Choroid plexus epithelial cell (primary cell): Measurements from ENCODE around the gene NR1D1.

Experiments used
- DNase-seq: peaks from one replicate; pipeline ENCODE4 v3.0.0-alpha.2; 2010; ENCODE audit warnings: low read depth
- H3K4me3 ChIP-seq: 2 replicates; pipeline ENCODE4 v1.5.1; 2011; ENCODE audit warnings: low read depth, mild to moderate bottlenecking, control low read depth, low read length, moderate library complexity
- CTCF ChIP-seq: conservative IDR thresholded peaks from 2 replicates; pipeline ENCODE4 v1.5.1; 2011; ENCODE audit warnings: low read depth, mild to moderate bottlenecking, control low read depth, inconsistent platforms, low read length, moderate library complexity

NR1D1 gene

GRCh38 chr17:40098846-40099618, 1.4 kb downstream of the NR1D1 start:
- peak; percentile 99 for DNase-seq
- H3K4me3 ChIP-seq: peak overlapping the region; percentile 83
- TF ChIP-seq CTCF: no peak

- peak overlapping the region; percentile 42 for H3K4me3 ChIP-seq
- peak; percentile 56 for DNase-seq
- no peak for TF ChIP-seq CTCF
Observed at GRCh38 chr17:40097931-40098845, 2.2 kb downstream of the NR1D1 start.

GRCh38 chr17:40097087-40097486, 3.3 kb downstream of the NR1D1 start:
- no peak overlapping the region for H3K4me3 ChIP-seq
- DNase-seq: no peak
- no peak for TF ChIP-seq CTCF

GRCh38 chr17:40095944-40096791, 4.2 kb downstream of the NR1D1 start:
- no peak for TF ChIP-seq CTCF
- H3K4me3 ChIP-seq: no peak overlapping the region

GRCh38 chr17:40095351-40095943, 4.9 kb downstream of the NR1D1 start:
- no peak overlapping the region for H3K4me3 ChIP-seq
- no peak for DNase-seq
- TF ChIP-seq CTCF: no peak

More at GRCh38 chr17:40095944-40096791, 4.2 kb downstream of the NR1D1 start:
- peak; percentile 34 for DNase-seq

GRCh38 chr17:40094874-40095273, 5.5 kb downstream of the NR1D1 start:
- no peak overlapping the region for H3K4me3 ChIP-seq
- DNase-seq: no peak
- TF ChIP-seq CTCF: no peak
